ENCODE data around the gene RBM44.

- TF ChIP-seq CTCF (IDR thresholded peaks at IDR 0.05) (no peak), POLR2A (IDR thresholded peaks at IDR 0.05) (no peak)
Measured at GRCh38 chr2:237861875-237862527, 63.4 kb downstream of the RBM44 start.

Measured in uterus (tissue), 2 donors.